Activated CD8-positive, alpha-beta T cell treated with anti-CD3 and anti-CD28 coated beads, Interleukin-2, amount 10 ng/mL, durations not matched to agents 7 days and 5 days (primary cell): ENCODE data around the gene ADPGK. TPM values are rescaled to one million over a fixed set of nuclear protein-coding genes. Genes with fewer than 3 reads are reported as not detected.
"Not testable (repeated sequence)": the region's sequence is repeated elsewhere in the genome, so short reads cannot be mapped to it uniquely, and the experiment has no call there.

Source experiments
- ATAC-seq: fragments of 150-1000 bp; cut with Tn5 transposase; one replicate; pipeline ENCODE4 v1.10.0; 2021; ENCODE audit warnings: moderate library complexity
- CTCF ChIA-PET: fragments of 350-600 bp; sonication (Branson Sonifier 250); formaldehyde crosslinking; loops from one replicate; lab custom pipeline; 2021; ENCODE audit warnings: antibody characterized with exemption; lab: Charles Lee
- POLR2A ChIA-PET: fragments of 350-600 bp; sonication (Branson Sonifier 250); formaldehyde crosslinking; loops from one replicate; lab custom pipeline; 2021; ENCODE audit warnings: antibody characterized with exemption; lab: Charles Lee
- DNase-seq: peaks from one replicate; pipeline ENCODE4 v3.0.0-alpha.2; 2020
- H3K27ac Mint-ChIP-seq: one replicate; pipeline ENCODE4 v1.8.0; 2021; ENCODE audit warnings: mild to moderate bottlenecking, mixed read lengths
- H3K27me3 Mint-ChIP-seq: one replicate; pipeline ENCODE4 v1.8.0; 2021; ENCODE audit warnings: low read depth, mixed read lengths
- H3K36me3 Mint-ChIP-seq: one replicate; pipeline ENCODE4 v1.8.0; 2021; ENCODE audit warnings: low read depth, mixed read lengths
- H3K4me1 Mint-ChIP-seq: one replicate; pipeline ENCODE4 v1.8.0; 2021; ENCODE audit warnings: low read depth, mixed read lengths
- H3K4me3 Mint-ChIP-seq: one replicate; pipeline ENCODE4 v1.8.0; 2021; ENCODE audit warnings: mild to moderate bottlenecking, mixed read lengths
- H3K9me3 Mint-ChIP-seq: one replicate; pipeline ENCODE4 v1.8.0; 2022; ENCODE audit warnings: mixed read lengths; ENCODE audit not compliant: insufficient read depth
- total RNA-seq, 2 experiments: library from RNA; stranded (reverse); gene quantifications; one replicate each; pipeline ENCODE4 v1.2.3, GENCODE V29; 2021

ADPGK gene
- total RNA-seq, result 10 to 100 TPM; 69.3 to 76.2 TPM

DNA sequence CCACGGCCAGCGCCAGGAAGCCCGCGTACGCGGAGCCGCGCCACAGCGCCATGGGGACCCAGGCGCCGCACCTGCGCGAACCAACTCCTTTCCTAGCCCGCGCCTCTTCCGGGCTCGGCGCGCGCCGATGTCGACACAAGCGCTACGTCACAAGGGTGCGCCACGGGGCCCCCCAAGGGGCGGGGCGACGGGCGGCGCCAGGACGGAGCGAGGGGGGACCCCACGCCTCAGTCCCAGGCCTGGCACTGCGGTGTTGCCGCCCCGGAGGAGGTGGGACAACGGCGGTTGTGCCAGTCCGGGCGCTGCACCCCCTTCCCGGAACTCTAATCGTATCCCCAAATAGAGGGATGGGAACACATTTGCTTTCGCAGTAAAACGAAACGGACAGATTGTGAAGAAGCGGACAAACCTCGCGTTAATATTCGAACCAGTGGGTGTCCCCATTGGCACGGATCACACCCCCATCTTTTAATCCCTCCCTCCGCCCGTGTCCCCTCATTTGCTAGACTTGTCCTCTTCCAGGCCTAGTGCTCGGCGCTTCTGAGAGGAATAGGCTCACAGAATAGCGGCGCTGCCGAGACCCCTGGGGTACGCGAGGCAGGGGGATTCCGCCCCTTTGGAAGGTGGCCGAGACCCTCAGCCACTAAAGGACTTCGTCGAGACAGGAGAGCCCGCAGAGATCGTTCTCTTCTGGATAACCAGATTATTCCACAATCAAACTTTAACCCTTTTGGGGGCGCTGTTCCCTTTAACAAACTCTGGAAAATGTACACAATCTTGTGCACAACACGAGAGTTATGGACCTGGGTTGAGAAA, at the start of gene ADPGK:
Gene ADPGK (minus strand): TSS at position 119 of the 816 bp plus-strand sequence. CDS start 67 bp downstream, at position 52.
- CTCF ChIA-PET, result interaction anchor here (0.6 to 3.8 kb wide), 10 partner anchors 10 to 481 kb away, joined by 3 to 21 read pairs (median 4); partner anchors contain the start of genes BBS4 and HIGD2B
- Mint-ChIP-seq H3K27ac (peak within 1 kb of the TSS; percentile 95), H3K9me3 (no peaks in the 10 kb centered on the region), H3K27me3 (no peaks in the 10 kb centered on the region), H3K4me1 (peaks cover 55% of the 10 kb centered on the region), H3K36me3 (peaks cover 28% of the 10 kb centered on the region), H3K4me3 (peak within 1 kb of the TSS; percentile 86)
- POLR2A ChIA-PET, result interaction anchor here (0.5 to 1.6 kb wide), 7 partner anchors 10 to 821 kb away, joined by 3 to 6 read pairs (median 4); no protein-coding TSS in a partner anchor
- ATAC-seq, result peak; percentile 85
- DNase-seq, result peak; percentile 93

DNA sequence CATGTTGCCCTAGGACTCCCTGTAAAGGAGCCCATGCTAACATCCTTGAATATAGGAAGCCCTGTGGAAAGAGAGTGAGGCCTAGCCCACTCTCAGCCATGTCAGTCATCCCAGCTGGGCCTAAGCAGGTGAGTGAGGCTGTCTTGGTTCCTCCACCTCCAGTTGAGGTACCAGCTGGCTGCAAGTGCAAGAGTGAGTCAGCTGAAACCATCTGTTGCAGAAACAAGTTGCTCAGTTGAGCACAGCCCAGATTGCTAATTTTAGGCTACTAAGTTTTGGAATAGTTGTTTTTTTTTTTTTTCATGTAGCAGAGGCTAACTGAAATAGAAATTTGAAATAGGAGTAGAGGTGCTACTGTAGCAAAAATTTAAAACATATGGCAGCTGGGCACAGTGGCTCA, 43.7 kb upstream of the ADPGK start:
- Mint-ChIP-seq H3K9me3 (no peaks in the 10 kb centered on the region), H3K4me1 (no peaks in the 10 kb centered on the region), H3K27ac (no peak overlapping the region), H3K4me3 (no peak overlapping the region), H3K36me3 (no peaks in the 10 kb centered on the region), H3K27me3 (peaks cover 24% of the 10 kb centered on the region)
- no peak for DNase-seq
- ChIA-PET CTCF (interaction anchor here (0.9 to 1.8 kb wide), 2 partner anchors 11 to 105 kb away, joined by 3 to 5 read pairs; no protein-coding TSS in a partner anchor), POLR2A (no interaction called here)
- ATAC-seq, result no peak

DNA sequence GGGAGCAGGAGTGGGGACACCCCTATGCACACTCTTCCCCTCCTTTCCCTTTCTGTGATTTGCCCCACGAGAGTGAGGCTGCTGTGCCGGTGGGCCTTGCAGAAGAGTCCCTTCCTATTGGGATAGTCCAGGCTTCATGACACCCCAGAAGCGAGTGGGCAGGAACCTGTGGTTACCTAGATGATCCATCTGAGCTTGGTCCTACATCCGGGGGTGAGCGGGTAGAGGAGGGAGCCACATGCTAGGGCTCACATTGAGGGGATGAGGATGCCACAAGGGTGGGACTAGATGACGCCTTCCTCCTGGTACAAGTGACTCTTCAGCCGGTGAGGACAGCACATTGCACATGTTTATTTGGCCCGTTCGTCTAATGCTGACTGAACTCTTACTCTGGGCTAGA, 43.1 kb upstream of the ADPGK start:
- Mint-ChIP-seq H3K27me3 (peaks cover 22% of the 10 kb centered on the region), H3K36me3 (no peaks in the 10 kb centered on the region), H3K4me1 (no peaks in the 10 kb centered on the region), H3K27ac (no peak overlapping the region), H3K9me3 (no peaks in the 10 kb centered on the region), H3K4me3 (no peak overlapping the region)
- DNase-seq (no peak), ATAC-seq (no peak)
- POLR2A ChIA-PET, result no interaction called here
- CTCF ChIA-PET, result no interaction called here

DNA sequence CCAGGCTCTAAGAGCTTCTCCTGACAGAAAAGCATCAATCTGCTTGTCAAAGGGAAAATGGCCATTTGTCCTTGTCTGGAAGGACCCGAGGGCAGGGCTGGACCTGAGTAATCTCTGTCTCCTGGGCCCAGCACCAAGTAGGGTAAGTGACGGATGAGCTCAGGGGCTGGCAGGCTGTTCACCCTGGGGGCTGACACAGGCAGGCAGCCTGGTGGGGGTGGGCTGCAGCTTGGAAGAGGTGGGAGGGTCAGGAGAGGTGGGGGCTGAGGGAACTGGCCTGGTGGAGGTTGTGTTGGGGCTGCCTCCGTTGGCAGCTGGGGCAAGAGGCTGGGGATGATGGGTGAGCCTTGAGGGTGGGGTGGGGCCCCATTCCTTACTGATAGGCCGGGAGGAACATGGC, 42.3 kb upstream of the ADPGK start:
- Mint-ChIP-seq H3K4me1 (no peaks in the 10 kb centered on the region), H3K36me3 (no peaks in the 10 kb centered on the region), H3K27me3 (peaks cover 18% of the 10 kb centered on the region), H3K9me3 (no peaks in the 10 kb centered on the region), H3K27ac (no peak overlapping the region), H3K4me3 (no peak overlapping the region)
- POLR2A ChIA-PET, result no interaction called here
- CTCF ChIA-PET, result no interaction called here
- DNase-seq (no peak), ATAC-seq (no peak)

DNA sequence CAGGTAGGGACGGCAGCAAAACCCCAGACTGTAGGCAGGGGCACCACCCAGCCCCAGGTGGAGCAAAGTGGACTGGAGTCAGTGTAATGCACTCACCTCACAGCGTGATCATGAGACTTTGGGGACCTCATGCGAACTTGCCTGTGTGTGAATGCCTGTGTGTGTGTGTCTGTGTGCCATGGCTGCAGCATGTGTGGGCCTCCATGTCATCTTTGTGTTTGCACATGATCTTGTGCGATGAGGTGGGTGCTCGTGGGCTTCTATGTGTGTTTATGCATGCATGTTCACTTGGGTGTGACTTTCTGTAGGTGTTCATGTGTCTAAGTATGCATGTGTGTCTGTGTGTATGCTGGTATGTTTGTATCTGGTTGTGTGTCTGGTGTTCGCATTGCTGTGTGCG, 41.2 kb upstream of the ADPGK start:
- H3K27me3 Mint-ChIP-seq, result peaks cover 17% of the 10 kb centered on the region
- no peaks in the 10 kb centered on the region for H3K9me3 Mint-ChIP-seq
- ATAC-seq, result no peak
- H3K36me3 Mint-ChIP-seq, result no peaks in the 10 kb centered on the region
- H3K27ac Mint-ChIP-seq, result no peak overlapping the region
- CTCF ChIA-PET, result no interaction called here
- POLR2A ChIA-PET, result no interaction called here
- H3K4me3 Mint-ChIP-seq, result no peak overlapping the region
- H3K4me1 Mint-ChIP-seq, result no peaks in the 10 kb centered on the region
- no peak for DNase-seq

DNA sequence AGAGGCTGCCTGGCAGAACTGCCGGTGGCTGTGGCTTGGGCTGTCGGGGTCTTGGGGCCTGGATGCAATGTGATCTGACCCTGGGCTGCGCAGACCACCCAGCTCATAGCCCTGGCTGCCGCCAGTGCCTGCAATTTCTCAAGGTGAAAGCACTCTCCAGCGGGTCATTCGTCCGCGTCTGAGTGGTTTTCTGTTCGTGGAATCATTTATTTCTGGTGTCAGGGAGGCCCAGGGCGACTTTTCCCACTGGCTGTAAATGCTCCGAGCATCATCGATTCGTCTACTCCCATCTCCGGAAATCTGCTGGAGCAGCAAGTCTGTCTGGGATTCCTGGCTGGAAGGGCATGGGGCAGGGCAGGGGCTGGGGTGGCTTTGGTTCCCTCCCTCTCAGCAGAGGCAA, 40.6 kb upstream of the ADPGK start:
- DNase-seq (no peak), ATAC-seq (no peak)
- Mint-ChIP-seq H3K4me3 (no peak overlapping the region), H3K36me3 (no peaks in the 10 kb centered on the region), H3K27ac (no peak overlapping the region), H3K4me1 (no peaks in the 10 kb centered on the region), H3K9me3 (no peaks in the 10 kb centered on the region), H3K27me3 (peaks cover 19% of the 10 kb centered on the region)
- ChIA-PET POLR2A (no interaction called here), CTCF (no interaction called here)

DNA sequence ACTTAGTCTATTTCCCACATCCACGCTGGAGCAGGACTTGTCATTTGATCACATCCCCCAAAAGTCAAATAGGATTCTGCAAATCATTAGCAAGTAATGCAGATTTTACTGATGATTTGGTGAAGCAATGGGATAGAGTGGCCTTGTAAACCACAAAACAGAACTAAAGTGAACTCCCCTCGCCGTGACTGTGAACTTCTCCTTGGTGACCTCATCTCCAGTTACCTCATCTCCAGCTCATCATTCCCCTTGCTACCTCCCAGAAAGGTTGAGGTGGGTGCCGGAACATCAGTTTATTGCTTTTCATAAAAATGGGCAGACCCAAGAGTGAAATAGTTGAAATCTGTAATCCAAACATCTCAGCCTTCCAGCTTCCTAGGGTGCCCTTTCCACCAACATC, 36.7 kb upstream of the ADPGK start:
- Mint-ChIP-seq H3K4me1 (no peaks in the 10 kb centered on the region), H3K36me3 (no peaks in the 10 kb centered on the region), H3K27ac (no peak overlapping the region), H3K4me3 (no peak overlapping the region), H3K9me3 (no peaks in the 10 kb centered on the region), H3K27me3 (peaks cover 20% of the 10 kb centered on the region)
- CTCF ChIA-PET, result interaction anchor here (0.7 kb wide), 1 partner anchor 87 kb away, joined by 3 read pairs; no protein-coding TSS in a partner anchor
- ATAC-seq, result no peak
- DNase-seq, result no peak
- POLR2A ChIA-PET, result no interaction called here

DNA sequence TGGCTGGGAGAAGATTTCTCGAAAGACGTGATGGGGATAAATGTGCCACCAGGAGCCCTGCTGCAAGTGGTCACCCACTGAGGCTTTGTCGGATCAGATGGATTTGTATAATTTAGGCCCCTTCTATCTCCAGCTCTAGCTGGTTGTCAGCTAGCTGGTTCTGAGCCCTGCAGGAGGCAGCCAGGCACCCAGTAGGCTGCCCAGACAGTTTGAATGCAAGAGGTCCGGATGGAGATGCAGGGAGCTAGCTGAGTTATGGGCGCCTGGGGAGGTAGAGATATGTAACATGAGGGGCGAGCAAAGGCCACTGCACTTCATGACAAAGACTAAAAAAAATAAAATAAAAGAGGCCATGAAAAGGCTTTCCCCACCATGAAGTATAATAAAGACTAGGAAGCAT, 35.1 kb upstream of the ADPGK start:
- CTCF ChIA-PET, result interaction anchor here (1.0 kb wide), 1 partner anchor 47 kb away, joined by 3 read pairs; no protein-coding TSS in a partner anchor
- no peaks in the 10 kb centered on the region for H3K36me3 Mint-ChIP-seq

DNA sequence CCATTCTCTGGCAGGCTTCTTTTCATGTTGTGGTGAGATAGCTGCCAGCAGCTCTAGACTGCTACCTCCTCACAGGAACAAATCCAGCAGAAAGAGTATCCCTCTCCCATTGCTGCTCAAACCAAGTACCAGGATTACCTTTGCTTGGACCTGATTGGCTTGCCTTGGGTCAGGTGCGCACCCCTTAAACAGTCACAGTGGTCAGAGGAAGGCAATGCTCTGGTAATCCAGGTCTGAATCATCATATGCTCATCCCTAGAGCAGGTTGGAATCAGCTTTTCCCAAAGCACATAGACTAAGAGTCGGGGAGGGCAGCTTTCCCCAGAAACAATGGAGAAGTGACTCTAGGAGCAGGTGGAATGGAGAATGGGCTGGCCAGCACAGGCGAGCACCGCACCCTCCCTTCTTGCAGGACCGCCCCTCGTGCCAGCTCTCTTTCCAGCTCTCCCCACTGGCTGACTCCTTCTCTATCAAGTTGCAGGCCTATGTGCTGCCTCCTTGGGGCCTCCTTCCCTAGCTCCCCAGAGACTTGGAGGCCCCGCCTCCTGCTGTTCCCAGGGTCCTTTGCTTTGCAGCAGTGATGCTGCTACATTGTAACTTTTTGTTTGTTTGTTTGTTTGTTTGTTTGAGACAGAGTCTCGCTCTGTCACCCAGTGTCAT, 29.9 kb upstream of the ADPGK start:
- ChIA-PET CTCF (interaction anchor here (1.1 kb wide), 1 partner anchor 19 kb away, joined by 3 read pairs; no protein-coding TSS in a partner anchor), POLR2A (no interaction called here)
- peaks cover 7% of the 10 kb centered on the region for H3K4me1 Mint-ChIP-seq
- H3K9me3 Mint-ChIP-seq, result no peaks in the 10 kb centered on the region
- DNase-seq, result no peak
- H3K27me3 Mint-ChIP-seq, result peaks cover 19% of the 10 kb centered on the region
- H3K27ac Mint-ChIP-seq, result no peak overlapping the region
- no peak overlapping the region for H3K4me3 Mint-ChIP-seq
- no peaks in the 10 kb centered on the region for H3K36me3 Mint-ChIP-seq
- no peak for ATAC-seq

More for the DNA sequence above, 35.1 kb upstream of the ADPGK start:
- no peaks in the 10 kb centered on the region for H3K4me1 Mint-ChIP-seq
- H3K9me3 Mint-ChIP-seq, result no peaks in the 10 kb centered on the region
- no peak overlapping the region for H3K4me3 Mint-ChIP-seq
- H3K27ac Mint-ChIP-seq, result no peak overlapping the region
- H3K27me3 Mint-ChIP-seq, result peaks cover 26% of the 10 kb centered on the region
- ATAC-seq (no peak), DNase-seq (no peak)
- POLR2A ChIA-PET, result no interaction called here

DNA sequence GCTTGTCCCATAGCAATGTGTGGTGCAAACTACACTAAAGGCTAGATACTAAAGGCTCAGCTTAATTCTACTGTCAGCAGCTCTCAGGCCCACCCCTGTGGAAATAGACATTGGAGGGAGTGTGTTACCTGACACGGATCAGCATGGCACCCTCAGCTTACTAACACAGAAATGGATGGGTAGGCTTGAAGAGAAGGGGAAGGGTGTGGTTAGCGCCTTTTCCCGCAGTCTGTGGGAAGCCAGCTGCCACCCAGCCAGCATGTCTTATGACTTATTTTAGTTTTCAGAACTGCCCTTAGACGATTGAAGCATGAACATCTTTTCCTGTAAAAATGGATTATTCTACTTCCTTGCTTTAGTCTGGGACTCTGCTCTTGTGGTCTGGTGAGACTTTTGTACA, 25.8 kb upstream of the ADPGK start:
- Mint-ChIP-seq H3K4me1 (peaks cover 7% of the 10 kb centered on the region), H3K4me3 (no peak overlapping the region), H3K9me3 (no peaks in the 10 kb centered on the region), H3K27me3 (peaks cover 13% of the 10 kb centered on the region), H3K36me3 (no peaks in the 10 kb centered on the region), H3K27ac (no peak overlapping the region)
- peak; percentile 35 for DNase-seq
- CTCF ChIA-PET, result interaction anchor here (1.0 kb wide), 1 partner anchor 13 kb away, joined by 3 read pairs; no protein-coding TSS in a partner anchor
- POLR2A ChIA-PET, result no interaction called here
- peak; percentile 49 for ATAC-seq

DNA sequence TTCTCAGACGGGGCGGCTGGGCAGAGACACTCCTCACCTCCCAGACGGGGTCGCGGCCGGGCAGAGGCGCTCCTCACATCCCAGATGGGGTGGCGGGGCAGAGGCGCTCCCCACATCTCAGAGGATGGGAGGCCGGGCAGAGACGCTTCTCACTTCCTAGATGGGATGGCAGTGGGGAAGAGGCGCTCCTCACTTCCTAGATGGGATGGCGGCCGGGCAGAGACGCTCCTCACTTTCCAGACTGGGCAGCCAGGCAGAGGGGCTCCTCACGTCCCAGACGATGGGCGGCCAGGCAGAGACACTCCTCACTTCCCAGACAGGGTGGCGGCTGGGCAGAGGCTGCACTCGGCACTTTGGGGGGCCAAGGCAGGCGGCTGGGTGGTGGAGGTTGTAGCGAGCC, 23.8 kb upstream of the ADPGK start:
- H3K27me3 Mint-ChIP-seq, H3K9me3 Mint-ChIP-seq, ATAC-seq, H3K27ac Mint-ChIP-seq, CTCF ChIA-PET, H3K4me3 Mint-ChIP-seq, POLR2A ChIA-PET, H3K36me3 Mint-ChIP-seq, H3K4me1 Mint-ChIP-seq, DNase-seq: not testable (repeated sequence)

DNA sequence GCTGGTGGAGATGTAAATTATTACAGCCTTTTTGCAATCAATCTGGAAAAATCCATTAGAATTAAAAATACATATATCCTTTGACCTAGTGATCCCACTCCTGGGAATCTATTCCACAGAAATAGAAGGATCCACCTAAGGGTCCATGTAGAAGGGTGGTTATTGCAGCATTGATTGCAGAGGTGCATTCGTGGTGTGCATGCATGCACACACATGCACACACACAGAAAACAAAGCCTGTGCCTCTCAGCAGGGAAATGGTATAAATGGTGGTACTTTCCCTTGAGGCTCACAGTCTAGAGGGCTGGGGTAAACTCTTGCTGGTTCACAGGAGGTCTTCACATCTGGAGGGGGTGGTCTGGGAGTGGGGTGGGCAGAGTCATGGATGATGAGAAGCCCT, 19.4 kb upstream of the ADPGK start:
- ChIA-PET CTCF (interaction anchor here (0.7 kb wide), 1 partner anchor 132 kb away, joined by 3 read pairs; no protein-coding TSS in a partner anchor), POLR2A (interaction anchor here (0.6 kb wide), 1 partner anchor 104 kb away, joined by 5 read pairs; no protein-coding TSS in a partner anchor)
- Mint-ChIP-seq H3K4me3 (no peak overlapping the region), H3K27ac (no peak overlapping the region), H3K9me3 (no peaks in the 10 kb centered on the region), H3K4me1 (no peaks in the 10 kb centered on the region), H3K36me3 (no peaks in the 10 kb centered on the region), H3K27me3 (peaks cover 30% of the 10 kb centered on the region)
- ATAC-seq, result no peak
- no peak for DNase-seq
